Measurements from ENCODE around the gene MED27. TPM values are rescaled to one million over a fixed set of nuclear protein-coding genes. Genes with fewer than 3 reads are reported as not detected.

The MED27 gene
- total and polyA plus RNA-seq, 2 of the 8 experiments (the other 6 are each of a cell fraction or from before 2014, with no cell fraction given) = 29.9 to 56.5 TPM

- TF ChIP-seq NRF1 (IDR thresholded peaks at IDR 0.05; ENCODE audit: low read depth, low read length) = no peak
Observed at GRCh38 chr9:131912069-131912468, 167.6 kb downstream of the MED27 start (continued).
